ENCODE data around the gene PPP1R26.

- TF ChIP-seq CTCF (IDR thresholded peaks at IDR 0.05) (no peak), POLR2A (IDR thresholded peaks at IDR 0.05) (no peak), EP300 (IDR thresholded peaks at IDR 0.05; ENCODE audit: low read depth) (no peak)
These were observed 7.9 kb downstream of the PPP1R26 start for GRCh38 chr9:135487281-135488012.
